ENCODE results near the gene DNAAF5.

GRCh38 chr7:759569-759968 lies 33.1 kb downstream of the DNAAF5 start:
- TF ChIP-seq CTCF (IDR thresholded peaks at IDR 0.05) (no peak), ZFX (IDR thresholded peaks at IDR 0.05; ENCODE audit: borderline replicate concordance) (no peak)
